GM18873 (cell line): ENCODE data around the gene MACROD2.

Source experiments
- ATAC-seq: cut with Tn5 transposase; IDR thresholded peaks from one replicate; pipeline ENCODE4 v1.9.1; 2021; ENCODE audit warnings: mild to moderate bottlenecking, moderate library complexity, moderate number of reproducible peaks; ENCODE audit not compliant: unreplicated experiment, low FRiP score

Gene MACROD2

DNA sequence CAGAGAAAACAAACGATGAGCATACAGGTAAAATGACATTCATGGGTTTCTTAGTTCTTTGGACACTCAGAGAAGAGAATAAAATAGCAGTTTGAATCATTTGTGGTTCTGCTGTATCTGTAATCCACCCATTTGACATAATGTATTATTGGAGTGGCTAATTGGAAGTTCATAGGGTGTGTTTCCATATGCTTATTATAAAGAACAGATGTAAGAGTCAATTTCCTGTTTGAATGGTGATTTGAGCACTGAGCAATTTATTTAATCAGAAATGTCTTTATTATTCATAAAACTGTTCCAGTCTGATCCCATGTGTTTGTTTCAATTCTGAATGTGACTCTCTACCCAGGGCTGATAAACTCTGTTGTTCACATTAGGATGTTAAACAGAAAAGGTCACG is 1638.8 kb downstream of the MACROD2 start:
- no peak for ATAC-seq

DNA sequence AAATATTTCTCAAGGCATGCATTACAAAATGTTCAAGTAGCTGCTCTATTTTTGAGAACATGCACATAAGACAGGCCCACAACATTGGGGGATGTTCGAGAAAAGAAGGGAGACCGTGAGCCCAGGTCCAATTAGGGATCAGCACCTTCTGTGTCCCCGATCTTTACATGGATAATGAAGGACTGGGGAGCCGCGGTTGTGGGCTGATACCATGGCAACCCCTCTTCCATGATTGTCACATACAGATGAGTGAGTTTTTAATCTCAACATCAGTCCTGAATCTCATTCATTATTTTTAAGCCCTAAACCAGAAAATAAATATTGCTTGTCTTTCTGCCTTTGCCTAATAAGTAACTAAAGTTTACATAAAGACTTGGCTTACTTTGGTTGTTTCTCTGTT is 1642.2 kb downstream of the MACROD2 start:
- no peak for ATAC-seq

- ATAC-seq: no peak
Observed at GRCh38 chr20:15637950-15638754, 1642.8 kb downstream of the MACROD2 start.

- no peak for ATAC-seq
Observed at GRCh38 chr20:15638816-15639215, 1643.5 kb downstream of the MACROD2 start.

DNA sequence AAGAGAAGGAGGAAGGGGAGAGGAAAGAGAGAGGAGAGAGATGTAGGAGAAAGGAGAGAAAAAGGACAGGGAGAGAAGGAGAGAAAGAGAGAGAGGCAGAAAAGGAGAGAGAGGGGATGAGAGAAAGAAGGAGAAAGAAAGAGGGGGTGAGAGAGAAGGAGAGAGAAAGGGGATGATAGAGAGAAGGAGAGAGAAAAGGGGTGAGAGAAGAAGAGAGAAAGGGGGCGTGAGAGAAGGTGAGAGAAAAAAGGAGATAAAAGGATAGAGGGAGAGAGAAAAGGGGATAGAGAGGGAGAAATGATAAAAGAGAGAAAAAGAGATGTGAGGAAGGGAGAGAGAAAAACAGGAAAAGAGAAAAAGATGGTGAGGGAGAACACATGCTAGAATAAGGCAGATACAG is 1644.5 kb downstream of the MACROD2 start:
- ATAC-seq: no peak

DNA sequence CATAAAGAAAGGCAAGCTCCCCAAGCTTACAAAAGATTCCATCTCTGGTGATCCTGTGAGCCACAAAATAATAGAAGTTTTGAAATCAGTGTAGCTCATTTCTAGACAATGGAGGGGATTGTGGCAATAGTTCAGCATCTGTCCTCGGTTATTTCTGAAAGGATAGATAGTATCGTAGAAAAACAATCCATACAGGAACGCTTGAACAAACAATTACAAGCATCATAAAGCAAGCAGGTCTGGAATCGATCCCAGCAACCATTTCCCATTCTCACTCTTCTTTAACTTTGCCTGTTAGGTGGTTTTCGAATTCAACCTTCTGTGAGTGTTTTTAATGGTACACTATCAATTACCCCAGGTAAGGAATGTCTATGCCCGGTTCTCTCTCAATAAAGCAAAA is 1646.8 kb downstream of the MACROD2 start:
- no peak for ATAC-seq

DNA sequence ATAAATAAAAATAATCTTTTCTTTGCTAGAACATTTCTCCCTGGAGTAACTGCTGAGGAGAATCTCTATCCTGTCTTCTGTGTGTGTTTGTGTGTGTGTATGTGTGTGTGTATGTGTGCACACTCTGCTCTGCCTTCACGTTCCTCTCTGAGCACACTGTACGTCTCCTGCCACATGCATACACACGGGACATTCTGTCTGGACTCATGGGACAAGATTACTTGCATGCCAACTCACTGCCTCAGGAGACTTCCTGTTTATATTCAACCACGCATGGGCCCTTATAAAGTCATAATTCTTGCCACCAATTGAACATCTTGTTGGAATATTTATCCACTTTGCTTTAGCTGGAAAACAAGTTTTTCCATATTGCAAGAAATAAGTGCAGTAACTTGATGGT is 1647.4 kb downstream of the MACROD2 start:
- ATAC-seq: no peak

DNA sequence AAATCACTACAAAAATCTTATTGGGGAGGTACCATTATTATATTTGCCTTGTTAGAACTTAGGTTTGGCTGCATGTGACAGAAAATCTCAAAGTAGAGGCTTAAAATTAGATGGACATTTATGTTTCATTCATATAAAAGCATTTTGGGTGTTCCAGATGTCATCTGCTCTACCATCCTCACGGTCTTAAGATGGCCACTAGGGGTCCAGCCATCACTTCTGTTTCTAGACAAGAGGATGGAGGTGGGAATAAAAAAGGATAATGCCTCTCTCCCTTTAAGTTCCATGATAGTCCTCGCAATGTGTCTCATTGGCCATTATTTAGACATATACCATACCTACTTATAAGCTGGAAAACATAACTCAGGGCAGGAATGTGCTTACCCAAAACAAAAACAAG is 1648.4 kb downstream of the MACROD2 start:
- no peak for ATAC-seq

DNA sequence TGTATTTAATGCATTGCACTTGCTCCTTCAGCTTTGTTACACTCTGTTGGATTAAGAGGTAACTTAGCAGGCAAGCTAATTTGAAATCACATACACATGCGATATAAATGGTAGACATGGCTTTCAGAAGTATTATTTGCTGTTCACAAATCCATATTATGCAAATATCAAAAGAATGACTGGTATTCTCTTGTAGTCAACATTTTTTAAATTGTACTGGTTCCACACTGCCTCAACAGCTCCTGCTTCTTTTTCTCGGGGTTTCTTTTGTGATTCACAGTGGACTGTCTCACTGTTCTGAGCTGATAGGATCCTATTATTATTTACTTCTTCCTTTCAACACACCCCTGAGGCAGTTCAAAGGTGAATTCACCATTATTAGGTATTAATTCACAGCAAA is 1650.5 kb downstream of the MACROD2 start:
- no peak for ATAC-seq

- no peak for ATAC-seq
Observed at GRCh38 chr20:15653396-15654207, 1658.3 kb downstream of the MACROD2 start.

DNA sequence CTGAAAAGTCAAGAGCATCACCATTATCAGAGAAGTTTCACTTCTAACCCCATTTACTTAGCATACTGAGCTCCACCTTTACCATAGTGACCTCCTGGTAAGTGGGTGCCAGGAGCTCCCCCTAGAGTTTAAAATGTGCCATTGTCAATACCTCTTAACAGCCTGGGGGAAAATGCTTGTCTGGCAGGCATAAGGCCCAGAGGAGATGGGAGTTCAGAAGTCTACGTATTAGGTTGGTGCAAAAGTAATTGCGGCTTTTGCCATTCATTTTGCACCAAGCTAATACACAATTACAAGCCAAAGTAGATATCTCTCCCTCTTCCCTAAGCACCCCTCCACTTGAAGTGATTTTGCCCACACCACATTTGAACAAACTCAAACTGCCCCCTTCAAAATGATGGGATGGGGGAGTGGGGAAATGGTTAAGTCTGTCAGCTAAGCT is 1658.9 kb downstream of the MACROD2 start:
- peak; percentile 91 for ATAC-seq

GRCh38 chr20:15655295-15655874 is 1660.1 kb downstream of the MACROD2 start:
- no peak for ATAC-seq

DNA sequence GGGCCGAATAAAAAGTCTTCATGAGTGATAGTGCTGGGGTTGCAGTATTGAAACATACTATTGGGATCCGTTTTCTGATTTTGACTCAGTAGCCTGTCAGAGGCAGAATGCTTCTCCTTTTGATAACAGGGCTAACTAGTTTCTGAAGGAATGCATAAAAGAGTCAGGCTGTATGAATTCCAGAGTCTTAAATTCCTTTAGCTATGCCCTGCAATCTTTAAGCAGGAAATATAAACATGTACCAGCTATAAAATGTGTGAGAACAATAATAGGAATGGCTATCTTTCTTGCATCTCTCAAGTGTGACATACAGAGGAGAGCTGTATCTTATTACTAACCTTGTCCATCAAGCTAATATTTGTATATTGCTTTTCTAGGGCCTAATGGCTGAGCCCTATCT is 1660.8 kb downstream of the MACROD2 start:
- ATAC-seq: no peak

- no peak for ATAC-seq
Observed at GRCh38 chr20:15658295-15658694, 1663.0 kb downstream of the MACROD2 start.

DNA sequence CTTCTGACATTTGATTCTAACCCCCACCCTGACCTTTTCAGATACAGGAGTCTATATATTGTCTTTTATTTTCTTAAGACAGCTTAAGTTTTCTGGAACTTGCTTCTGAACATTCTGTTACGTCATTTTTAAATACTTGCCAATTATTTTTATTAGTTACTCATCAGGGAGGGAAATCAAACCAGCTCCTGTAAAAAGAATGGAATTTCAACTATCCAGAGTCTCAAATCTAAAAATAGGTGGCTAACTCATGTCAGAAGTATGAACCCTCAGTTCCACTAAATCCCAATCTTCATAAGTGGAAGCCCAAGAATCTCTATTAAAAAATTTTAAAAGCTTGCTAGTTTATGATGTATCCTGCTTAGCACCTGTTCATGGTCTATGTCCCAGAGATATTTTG is 1677.9 kb downstream of the MACROD2 start:
- no peak for ATAC-seq

DNA sequence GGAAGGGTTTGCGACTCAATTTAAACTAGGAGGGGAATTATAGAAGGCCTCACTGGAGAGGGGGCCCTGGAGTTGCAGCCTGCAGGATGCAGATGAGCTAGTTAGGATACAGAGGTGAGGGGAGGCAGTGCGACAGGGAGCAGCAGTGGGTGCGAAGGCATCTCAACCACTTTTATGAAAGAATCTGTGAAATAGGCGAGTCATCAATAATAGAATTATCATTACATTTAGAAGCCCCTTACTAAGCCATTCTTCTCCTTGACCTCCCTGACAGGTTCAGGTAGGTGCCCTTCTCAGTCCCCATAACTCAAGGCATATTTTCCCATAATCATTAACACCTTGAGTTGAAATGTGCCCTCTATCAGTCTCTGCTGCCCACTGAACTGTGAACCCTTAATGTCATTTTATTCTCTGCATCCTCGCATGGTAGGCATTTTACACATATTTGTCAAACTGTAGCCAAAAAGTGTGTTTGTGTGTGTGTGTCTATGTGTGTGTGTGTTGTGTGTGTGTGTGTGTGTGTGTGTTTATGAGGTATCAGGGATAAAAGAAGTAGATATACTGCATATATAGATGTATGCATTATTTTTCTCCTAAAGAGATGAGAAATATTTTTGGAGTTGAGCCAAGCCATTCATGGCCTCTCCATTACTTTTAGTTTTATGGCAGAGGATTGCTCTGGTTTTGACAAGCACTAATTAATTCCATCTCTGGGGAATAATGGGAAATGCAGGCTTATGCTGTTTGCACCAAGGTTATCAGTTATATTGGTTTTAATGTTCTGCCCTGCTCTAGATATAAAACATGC is 1679.1 kb downstream of the MACROD2 start:
- no peak for ATAC-seq

GRCh38 chr20:15675061-15675514 is 1679.8 kb downstream of the MACROD2 start:
- ATAC-seq: no peak

GRCh38 chr20:15675813-15676484 is 1680.6 kb downstream of the MACROD2 start:
- ATAC-seq: no peak

DNA sequence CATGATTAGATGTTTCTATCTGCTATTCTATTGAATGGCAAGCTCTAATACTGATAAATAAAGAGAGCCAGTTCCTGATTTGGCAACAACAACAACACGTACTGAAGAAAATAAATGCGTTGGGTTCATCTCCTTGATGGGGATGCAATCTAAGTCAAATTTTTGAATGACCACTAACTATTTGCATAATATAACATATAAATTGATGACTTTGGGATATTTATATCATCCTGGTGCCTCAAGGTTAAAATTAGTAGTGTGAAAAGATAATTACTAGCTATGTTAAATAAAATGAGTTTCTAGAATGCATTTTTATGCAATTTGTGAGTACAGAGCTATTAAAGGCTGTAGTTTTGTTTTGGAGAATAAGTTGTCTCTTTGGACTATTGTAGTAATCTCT is 1681.5 kb downstream of the MACROD2 start:
- no peak for ATAC-seq

DNA sequence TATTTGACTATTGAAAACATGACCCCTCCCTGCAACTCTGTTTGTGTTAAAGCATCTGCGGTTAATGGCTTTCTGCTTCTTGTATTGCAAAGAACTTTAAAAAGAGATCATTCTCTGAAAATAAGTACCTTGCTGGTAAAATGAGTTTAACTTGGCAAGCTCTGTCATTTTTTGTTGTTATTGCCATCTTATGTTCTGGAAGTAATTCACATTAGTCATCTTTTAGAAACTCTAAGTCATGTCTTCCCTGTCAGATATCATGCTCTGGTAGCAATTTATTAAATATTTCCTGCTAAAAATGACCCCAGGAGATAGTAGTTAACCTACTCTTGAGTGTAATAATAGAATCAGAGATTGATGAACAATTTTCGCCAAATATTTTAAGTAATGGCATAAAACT is 1687.4 kb downstream of the MACROD2 start:
- ATAC-seq: no peak
